Measurements from ENCODE around the gene C10orf143.

Gene C10orf143

DNA sequence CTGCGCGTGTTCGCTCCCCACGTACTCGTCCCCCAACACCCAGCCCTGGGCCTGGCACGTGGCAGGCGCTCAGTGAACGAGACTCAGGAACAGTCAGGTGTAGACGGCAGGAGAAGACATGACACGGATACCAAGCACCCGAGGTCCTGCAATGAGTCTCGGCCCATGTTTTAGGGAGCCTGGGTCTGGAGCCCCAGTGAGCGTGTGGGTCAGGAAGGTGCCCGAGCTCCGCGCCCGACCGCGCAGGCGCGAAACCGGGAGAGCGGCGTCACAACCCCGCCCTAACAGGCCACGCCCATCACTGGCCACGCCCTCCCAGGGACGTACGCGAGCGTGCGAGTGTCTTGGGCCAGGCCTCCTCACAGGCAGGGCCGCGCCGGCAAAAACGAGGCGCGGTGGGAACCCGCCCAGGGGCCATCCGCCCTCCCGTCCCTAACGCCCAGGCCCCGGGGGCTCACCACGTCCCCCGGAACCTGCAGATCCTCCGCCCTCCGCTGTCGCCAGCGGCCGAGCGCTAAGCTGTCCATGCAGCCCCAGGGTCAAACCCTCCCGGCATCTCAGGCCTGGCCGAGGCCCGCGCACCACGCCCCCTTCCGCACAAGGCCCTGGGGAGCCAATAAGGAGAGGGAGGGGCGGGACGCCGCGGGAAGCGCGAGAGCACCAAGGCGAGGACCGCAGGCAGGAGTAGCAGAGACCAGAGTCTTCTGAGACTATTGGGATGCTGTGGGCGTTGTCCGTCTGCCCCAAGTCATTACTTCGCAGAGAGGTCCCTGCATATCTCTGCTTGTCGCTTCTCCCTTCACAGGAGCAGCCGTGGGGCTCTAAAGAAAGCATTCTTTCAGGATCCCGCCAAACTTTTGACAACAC lies at the start of gene C10orf143:
C10orf143 (minus strand) TSS at position 585 of the 867 bp plus-strand sequence; CDS start at position 527, 58 bp downstream.
- TF ChIP-seq GATA2 (IDR thresholded peaks at IDR 0.05; ENCODE audit: low read depth, low read length) (no peak), GATA3 (IDR thresholded peaks at IDR 0.05; ENCODE audit: low read depth, low read length) (no peak)

DNA sequence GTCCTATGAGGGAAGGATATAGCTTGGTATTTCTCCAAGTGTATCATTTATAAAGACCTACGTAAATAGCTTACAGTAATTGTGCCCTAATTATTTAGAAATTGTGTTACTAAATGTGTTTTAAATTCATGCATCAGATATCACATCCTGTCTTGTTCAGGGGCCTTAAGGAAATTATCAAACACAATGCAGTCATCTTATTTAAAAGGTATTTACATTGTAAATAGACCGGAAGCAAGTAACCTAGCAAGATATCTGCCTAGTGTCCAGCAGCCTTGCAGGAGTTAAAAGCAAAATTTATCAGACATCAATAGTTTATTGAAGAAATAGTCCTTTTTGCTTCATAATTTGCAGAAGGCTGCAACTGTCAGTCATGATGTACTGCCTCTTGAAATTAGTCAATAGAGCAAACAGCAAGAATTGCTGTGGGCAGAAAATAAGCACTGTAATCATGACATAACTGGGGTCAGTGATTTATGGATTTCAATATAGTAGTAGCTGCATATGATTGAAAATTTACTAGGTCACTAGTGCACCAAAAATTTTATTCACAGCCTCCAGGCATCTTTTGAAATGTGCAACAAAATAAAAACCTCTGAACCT lies 48.7 kb upstream of the C10orf143 start:
- TF ChIP-seq GATA2 (IDR thresholded peaks at IDR 0.05; ENCODE audit: low read depth, low read length) (no peak), GATA3 (IDR thresholded peaks at IDR 0.05; ENCODE audit: low read depth, low read length) (no peak)

GRCh38 chr10:130146042-130146441 lies 35.4 kb upstream of the C10orf143 start:
- no peak for TF ChIP-seq GATA2 (IDR thresholded peaks at IDR 0.05; ENCODE audit: low read depth, low read length)
- TF ChIP-seq GATA3 (IDR thresholded peaks at IDR 0.05; ENCODE audit: low read depth, low read length), result no peak

- TF ChIP-seq GATA3 (IDR thresholded peaks at IDR 0.05; ENCODE audit: low read depth, low read length) (no peak), GATA2 (IDR thresholded peaks at IDR 0.05; ENCODE audit: low read depth, low read length) (no peak)
Measured at GRCh38 chr10:130141878-130142277, 31.2 kb upstream of the C10orf143 start.

GRCh38 chr10:130141460-130141859 lies 30.8 kb upstream of the C10orf143 start:
- TF ChIP-seq GATA2 (IDR thresholded peaks at IDR 0.05; ENCODE audit: low read depth, low read length) (no peak), GATA3 (IDR thresholded peaks at IDR 0.05; ENCODE audit: low read depth, low read length) (no peak)

DNA sequence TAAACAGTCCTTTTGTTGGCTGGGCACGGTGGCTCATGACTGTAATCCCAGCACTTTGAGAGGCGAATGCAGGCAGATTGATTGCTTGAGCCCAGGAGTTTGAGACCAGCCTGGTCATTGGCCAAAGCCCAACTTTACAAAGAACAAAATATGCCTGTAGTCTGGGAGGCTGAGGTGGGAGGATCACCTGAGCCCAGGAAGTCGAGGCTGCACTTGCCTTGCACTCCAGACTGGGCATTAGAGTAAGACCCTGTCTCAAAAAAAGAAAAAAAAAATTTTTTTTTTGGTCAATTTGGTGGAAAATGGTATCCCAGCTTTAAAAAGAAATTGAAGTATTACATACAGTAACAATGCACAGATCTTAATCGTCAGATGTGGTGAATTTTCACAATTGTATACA lies 30.4 kb upstream of the C10orf143 start:
- TF ChIP-seq GATA2 (IDR thresholded peaks at IDR 0.05; ENCODE audit: low read depth, low read length) (no peak), GATA3 (IDR thresholded peaks at IDR 0.05; ENCODE audit: low read depth, low read length) (no peak)

GRCh38 chr10:130140425-130140824 lies 29.8 kb upstream of the C10orf143 start:
- TF ChIP-seq GATA3 (IDR thresholded peaks at IDR 0.05; ENCODE audit: low read depth, low read length) (no peak), GATA2 (IDR thresholded peaks at IDR 0.05; ENCODE audit: low read depth, low read length) (no peak)

DNA sequence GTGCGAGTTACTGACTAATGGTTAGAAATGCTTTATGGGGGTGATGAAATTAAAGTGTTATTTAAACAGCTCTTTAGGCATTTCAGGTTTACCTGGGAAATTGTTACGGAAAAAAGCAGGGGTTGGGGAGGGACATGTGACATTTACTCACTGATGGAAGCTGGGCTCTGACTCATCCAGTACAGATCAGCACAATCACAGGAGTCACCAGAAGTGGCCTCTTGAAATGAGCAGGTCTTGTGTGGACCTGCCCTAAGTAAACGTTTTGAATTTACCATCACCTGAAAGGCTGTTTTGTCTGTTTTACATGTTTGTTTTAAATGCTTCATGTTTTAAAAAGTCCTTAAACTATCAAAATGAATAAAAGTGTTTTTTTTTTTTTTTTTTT lies 27.8 kb upstream of the C10orf143 start:
- no peak for TF ChIP-seq GATA3 (IDR thresholded peaks at IDR 0.05; ENCODE audit: low read depth, low read length)
- no peak for TF ChIP-seq GATA2 (IDR thresholded peaks at IDR 0.05; ENCODE audit: low read depth, low read length)

GRCh38 chr10:130137659-130138478 lies 27.2 kb upstream of the C10orf143 start:
- TF ChIP-seq GATA3 (IDR thresholded peaks at IDR 0.05; ENCODE audit: low read depth, low read length) (no peak), GATA2 (IDR thresholded peaks at IDR 0.05; ENCODE audit: low read depth, low read length) (no peak)

- TF ChIP-seq GATA2 (IDR thresholded peaks at IDR 0.05; ENCODE audit: low read depth, low read length) (no peak), GATA3 (IDR thresholded peaks at IDR 0.05; ENCODE audit: low read depth, low read length) (no peak)
Measured at GRCh38 chr10:130137090-130137448, 26.4 kb upstream of the C10orf143 start.

DNA sequence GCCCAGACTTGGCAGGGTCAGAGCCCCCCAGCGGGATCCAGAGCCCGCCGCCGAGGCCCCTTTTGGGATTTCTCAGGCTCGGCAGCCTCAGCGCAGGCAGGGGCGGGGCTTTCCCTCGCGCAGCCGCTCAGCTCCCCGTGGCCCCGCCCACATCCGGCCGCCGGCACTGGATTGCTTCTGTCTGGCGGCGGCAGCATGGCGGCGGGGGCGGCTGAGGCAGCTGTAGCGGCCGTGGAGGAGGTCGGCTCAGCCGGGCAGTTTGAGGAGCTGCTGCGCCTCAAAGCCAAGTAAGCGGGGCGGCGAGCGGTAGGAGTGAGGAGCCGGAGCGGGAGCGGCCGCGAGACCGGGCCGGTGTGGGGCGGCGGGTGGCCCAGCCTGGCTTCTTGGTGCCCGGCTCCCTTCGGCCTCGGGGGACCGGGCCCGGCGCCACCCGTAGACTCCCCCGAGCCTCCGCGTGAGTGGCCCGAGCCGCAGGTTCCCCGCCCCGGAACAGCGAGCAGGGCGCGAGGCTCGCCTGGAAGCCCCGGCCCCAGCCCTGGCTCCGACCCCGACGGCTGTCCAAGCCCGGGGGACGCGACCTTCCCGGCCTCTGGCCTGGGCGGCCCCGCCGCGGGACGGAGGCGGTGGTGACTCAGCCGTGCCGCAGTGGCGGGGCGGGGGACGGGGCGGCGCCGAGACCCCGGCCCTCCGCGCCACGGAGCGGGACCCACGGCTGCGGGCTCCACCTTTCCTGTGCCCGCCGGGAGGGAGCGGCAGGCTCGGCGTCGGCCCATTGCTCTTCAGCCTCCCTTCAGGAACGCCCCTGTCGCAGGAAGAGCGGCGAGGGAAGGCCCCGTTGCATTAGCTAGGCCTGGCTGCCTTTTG lies 25.8 kb upstream of the C10orf143 start, which contains the start of gene GLRX3:
GLRX3 (plus strand) TSS at position 166 of the 864 bp plus-strand sequence; CDS start at position 196, 30 bp downstream.
- TF ChIP-seq GATA3 (IDR thresholded peaks at IDR 0.05; ENCODE audit: low read depth, low read length), result no peak
- no peak for TF ChIP-seq GATA2 (IDR thresholded peaks at IDR 0.05; ENCODE audit: low read depth, low read length)

- no peak for TF ChIP-seq GATA2 (IDR thresholded peaks at IDR 0.05; ENCODE audit: low read depth, low read length)
Measured at GRCh38 chr10:130135676-130136225, 25.1 kb upstream of the C10orf143 start.

DNA sequence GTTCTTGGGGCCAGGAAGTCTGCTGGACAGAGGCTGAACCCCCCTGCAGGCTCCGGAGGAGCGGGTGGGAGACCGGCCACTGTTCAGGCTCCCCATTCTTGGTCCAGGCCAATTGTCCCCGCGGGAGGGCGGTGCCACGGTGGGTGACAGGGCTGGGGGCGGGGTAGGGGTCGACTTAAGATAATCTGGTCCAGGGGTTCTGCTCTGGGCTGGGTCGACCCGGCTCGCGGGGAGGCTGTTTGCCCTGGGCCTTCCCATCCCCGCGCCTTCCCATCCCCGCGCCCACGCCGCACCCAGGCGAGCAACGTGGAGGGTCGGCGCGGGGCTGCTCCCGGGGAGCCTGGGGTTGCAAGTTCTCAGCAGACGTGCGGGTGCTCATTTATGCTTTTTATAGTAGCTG lies 18.3 kb upstream of the C10orf143 start:
- TF ChIP-seq GATA3 (IDR thresholded peaks at IDR 0.05; ENCODE audit: low read depth, low read length) (no peak), GATA2 (IDR thresholded peaks at IDR 0.05; ENCODE audit: low read depth, low read length) (no peak)
